ENCODE measurements around the gene FAM237A. TPM values are rescaled to one million over a fixed set of nuclear protein-coding genes. Genes with fewer than 3 reads are reported as not detected.

The FAM237A gene
- total RNA-seq, 2 experiments from 2014 or later, result not detected

DNA sequence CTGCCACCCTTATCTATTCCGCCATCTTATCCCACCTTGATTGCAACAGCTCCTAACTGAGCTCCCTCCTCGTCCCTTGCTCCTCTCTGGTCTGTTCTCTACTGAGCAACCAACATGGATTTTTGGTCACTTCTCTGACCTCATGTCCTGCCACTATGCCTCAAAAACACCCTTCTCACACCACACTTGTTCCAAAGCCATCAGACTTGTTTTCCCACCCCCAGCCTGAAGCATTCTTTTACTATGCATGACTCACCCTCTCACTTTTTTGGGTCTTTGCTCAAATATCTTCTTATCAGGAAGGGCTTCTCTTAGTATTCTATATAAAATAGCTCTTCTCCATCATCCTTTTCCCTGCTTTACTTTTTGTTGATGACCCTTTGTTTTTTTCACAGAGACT lies 2.7 kb upstream of the FAM237A start:
- ChIA-PET CTCF (no interaction called here), POLR2A (no interaction called here)
- no peaks in the 10 kb centered on the region for H3K36me3 Mint-ChIP-seq (ENCODE audit: low read depth)
- intact Hi-C loops (cut with micrococcal nuclease), result no loop called here
- TF ChIP-seq, protein P1, sequence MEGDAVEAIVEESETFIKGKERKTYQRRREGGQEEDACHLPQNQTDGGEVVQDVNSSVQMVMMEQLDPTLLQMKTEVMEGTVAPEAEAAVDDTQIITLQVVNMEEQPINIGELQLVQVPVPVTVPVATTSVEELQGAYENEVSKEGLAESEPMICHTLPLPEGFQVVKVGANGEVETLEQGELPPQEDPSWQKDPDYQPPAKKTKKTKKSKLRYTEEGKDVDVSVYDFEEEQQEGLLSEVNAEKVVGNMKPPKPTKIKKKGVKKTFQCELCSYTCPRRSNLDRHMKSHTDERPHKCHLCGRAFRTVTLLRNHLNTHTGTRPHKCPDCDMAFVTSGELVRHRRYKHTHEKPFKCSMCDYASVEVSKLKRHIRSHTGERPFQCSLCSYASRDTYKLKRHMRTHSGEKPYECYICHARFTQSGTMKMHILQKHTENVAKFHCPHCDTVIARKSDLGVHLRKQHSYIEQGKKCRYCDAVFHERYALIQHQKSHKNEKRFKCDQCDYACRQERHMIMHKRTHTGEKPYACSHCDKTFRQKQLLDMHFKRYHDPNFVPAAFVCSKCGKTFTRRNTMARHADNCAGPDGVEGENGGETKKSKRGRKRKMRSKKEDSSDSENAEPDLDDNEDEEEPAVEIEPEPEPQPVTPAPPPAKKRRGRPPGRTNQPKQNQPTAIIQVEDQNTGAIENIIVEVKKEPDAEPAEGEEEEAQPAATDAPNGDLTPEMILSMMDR (IDR thresholded peaks at IDR 0.05), result no peak
- peaks cover 14% of the 10 kb centered on the region for H3K27me3 Mint-ChIP-seq
- DNase-seq (no peak), ATAC-seq (no peak)
- no peak overlapping the region for H3K27ac Mint-ChIP-seq
- no peaks in the 10 kb centered on the region for H3K9me3 Mint-ChIP-seq
- no peaks in the 10 kb centered on the region for H3K4me1 Mint-ChIP-seq (ENCODE audit: low read depth)
- H3K4me3 Mint-ChIP-seq, result no peak overlapping the region

DNA sequence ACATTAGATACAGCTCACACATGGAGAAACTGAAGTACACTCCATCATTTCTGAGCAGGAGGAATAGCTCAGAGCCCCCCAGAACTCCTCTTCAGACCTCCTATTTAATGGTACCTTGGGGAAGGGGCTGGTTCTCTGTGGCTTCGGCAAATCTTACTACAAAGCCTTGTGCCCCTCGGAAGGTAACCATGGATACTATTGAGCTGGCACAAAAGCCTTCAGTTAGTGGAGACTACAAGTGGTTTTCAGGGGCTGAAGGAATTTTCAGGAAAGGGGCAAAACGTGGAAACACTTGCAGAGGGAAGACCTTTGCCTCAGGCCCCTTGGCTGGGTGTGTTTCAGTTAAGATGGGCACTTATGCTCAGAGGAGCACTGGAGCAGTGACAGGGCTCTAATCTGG lies 1.1 kb upstream of the FAM237A start:
- DNase-seq (no peak), ATAC-seq (no peak)
- ChIA-PET POLR2A (no interaction called here), CTCF (no interaction called here)
- Mint-ChIP-seq H3K36me3 (ENCODE audit: low read depth) (no peaks in the 10 kb centered on the region), H3K4me1 (ENCODE audit: low read depth) (no peaks in the 10 kb centered on the region), H3K9me3 (no peaks in the 10 kb centered on the region), H3K4me3 (no peak overlapping the region), H3K27me3 (peaks cover 13% of the 10 kb centered on the region), H3K27ac (no peak overlapping the region)
- intact Hi-C loops (cut with micrococcal nuclease), result no loop called here
- TF ChIP-seq, protein P1 (IDR thresholded peaks at IDR 0.05), result no peak

DNA sequence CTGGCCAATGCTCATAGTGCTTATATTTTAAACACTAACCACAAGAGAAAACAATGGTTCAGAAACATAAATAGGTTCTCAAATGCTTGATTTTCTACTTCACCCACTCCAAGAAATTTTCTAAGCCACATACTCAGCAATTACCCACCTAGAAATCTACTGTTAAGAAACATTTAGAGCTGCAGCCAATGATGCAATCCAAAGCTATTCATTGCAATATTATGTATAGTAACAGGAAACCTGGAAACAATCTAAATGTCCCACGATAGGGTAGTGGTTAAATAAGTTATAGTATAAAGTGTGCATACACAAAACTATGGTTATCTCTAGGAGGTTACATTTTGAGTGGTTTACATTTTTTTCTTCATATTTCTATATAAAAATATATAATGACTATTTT lies 5.7 kb downstream of the FAM237A start:
- H3K27me3 Mint-ChIP-seq, result peaks cover 5% of the 10 kb centered on the region
- DNase-seq, result no peak
- no peaks in the 10 kb centered on the region for H3K4me1 Mint-ChIP-seq (ENCODE audit: low read depth)
- ATAC-seq, result no peak
- no peak overlapping the region for H3K27ac Mint-ChIP-seq
- H3K9me3 Mint-ChIP-seq, result no peaks in the 10 kb centered on the region
- no peaks in the 10 kb centered on the region for H3K36me3 Mint-ChIP-seq (ENCODE audit: low read depth)
- CTCF ChIA-PET, result no interaction called here
- TF ChIP-seq, protein P1 (IDR thresholded peaks at IDR 0.05), result no peak
- intact Hi-C loops (cut with micrococcal nuclease), result no loop called here
- POLR2A ChIA-PET, result no interaction called here
- no peak overlapping the region for H3K4me3 Mint-ChIP-seq

DNA sequence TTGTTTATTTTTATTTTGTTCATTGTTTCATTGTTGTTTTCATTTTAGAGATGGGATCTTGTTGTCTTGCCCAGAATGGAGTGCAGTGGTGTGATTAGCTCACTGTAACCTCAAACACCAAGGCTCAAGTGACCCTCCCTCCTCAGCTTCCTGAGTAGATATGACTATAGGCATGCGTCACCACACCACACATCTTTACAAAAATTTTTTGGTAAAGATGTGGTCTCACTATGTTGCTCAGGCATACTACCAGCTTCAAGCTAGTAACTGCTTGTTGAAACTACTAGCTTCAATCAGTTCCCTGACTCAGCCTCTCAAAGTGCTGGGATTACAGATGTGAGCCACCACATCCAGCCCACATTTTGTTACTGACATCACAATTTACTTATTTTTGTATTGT lies 14.8 kb downstream of the FAM237A start:
- CTCF ChIA-PET, result no interaction called here
- intact Hi-C loops (cut with micrococcal nuclease), result no loop called here
- DNase-seq, result no peak
- Mint-ChIP-seq H3K36me3 (ENCODE audit: low read depth) (no peaks in the 10 kb centered on the region), H3K4me3 (no peak overlapping the region), H3K9me3 (peaks cover 9% of the 10 kb centered on the region), H3K27ac (no peak overlapping the region), H3K27me3 (peaks cover 4% of the 10 kb centered on the region), H3K4me1 (ENCODE audit: low read depth) (no peaks in the 10 kb centered on the region)
- ATAC-seq, result no peak
- TF ChIP-seq, protein P1 (IDR thresholded peaks at IDR 0.05), result no peak
- POLR2A ChIA-PET, result no interaction called here

DNA sequence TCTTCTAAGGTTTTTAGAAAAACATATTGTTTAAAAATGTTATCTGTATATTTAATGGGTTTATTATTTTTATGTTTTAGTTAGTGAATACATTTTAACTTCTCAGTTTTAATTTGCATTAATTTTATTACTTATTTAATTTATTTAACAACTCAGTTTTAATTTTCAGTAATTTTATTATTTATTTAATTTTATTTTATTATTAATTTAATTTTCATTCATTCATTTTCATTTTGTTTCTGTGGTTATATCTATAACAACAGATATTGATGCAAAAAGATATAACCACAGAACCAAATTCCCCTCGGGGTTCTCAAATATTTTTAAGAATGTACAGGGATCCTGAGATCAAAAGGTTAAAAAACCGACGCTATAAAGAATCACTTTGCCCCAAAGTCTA lies 23.0 kb downstream of the FAM237A start:
- DNase-seq (no peak), ATAC-seq (no peak)
- TF ChIP-seq, protein P1 (IDR thresholded peaks at IDR 0.05), result no peak
- no peak overlapping the region for H3K27ac Mint-ChIP-seq
- ChIA-PET POLR2A (no interaction called here), CTCF (no interaction called here)
- no peak overlapping the region for H3K4me3 Mint-ChIP-seq
- no peaks in the 10 kb centered on the region for H3K9me3 Mint-ChIP-seq
- no peaks in the 10 kb centered on the region for H3K36me3 Mint-ChIP-seq (ENCODE audit: low read depth)
- H3K4me1 Mint-ChIP-seq (ENCODE audit: low read depth), result no peaks in the 10 kb centered on the region
- H3K27me3 Mint-ChIP-seq, result peaks cover 6% of the 10 kb centered on the region
- intact Hi-C loops (cut with micrococcal nuclease), result no loop called here
